ENCODE results near the gene DUSP3.

DUSP3 gene

DNA sequence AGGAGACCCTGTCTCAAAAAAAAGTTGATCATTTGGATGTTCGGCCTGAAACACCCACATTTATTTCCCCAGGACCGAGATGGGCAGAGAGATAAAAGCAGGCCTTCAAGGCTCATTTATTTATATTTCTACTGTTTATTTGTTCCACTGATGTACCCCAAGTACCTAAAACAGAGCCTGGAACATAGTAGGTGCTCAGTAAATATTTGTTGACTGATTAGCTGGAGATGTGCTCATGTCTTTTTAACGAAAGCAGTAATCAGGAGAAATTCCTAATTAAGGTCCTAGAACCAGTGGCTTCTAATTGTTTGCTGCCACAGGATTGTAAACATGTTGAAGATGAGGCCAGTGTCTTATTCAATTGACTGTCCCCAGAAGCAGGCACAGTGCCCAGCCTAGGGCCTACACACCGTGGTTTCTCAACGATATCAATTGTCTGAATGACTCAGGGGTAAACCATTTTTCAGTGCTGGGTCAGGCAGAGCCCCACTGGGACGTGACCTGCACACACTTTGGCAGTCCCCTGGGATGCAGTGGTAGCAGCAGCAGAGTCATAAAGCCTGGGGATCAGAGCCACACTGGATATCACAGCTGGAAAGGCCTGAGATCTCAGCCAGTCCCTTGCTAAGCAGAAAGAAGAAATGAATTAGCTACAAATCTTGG, 54.9 kb downstream of the DUSP3 start:
- no peak for DNase-seq

DNA sequence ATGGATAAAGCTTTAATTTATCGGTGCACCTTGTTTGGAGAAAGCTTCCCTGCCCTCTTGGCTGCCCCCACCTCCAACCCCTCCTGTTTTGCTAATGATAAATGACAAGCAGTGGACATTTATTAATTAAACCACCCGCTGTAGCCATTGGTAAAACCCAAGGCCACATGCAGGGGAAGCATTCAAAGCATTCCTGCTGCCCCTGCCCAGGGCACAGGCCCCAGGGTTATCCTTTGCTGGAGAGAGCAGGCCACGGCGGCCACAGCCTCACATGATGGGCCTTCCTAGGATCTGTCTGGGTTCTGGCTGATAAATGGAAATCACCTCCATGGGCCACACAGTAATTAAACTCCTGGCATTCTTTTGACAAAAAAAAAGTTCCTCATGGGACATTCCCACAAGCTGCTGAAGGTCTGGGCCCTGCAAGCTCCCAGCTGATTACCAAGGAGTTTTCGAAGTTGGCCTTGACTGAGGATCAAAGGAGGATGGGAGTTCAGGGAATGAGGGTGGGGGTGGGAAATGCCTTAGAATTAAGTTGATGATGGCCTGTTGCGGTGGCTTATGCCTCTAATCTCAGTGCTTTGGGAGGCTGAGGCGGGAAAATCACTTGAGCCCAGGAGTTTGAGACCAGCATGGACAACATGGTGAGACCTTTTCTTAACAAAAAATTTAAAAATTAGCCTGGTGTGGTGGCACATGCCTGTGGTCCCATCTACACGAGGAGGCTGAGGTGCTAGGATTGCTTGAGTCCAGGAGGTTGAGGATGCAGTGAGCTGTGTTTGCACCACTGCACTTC, 55.7 kb downstream of the DUSP3 start:
- DNase-seq = no peak

GRCh38 chr17:43722269-43722619, 56.5 kb downstream of the DUSP3 start:
- no peak for DNase-seq

- no peak for DNase-seq
These were observed 57.1 kb downstream of the DUSP3 start for GRCh38 chr17:43721537-43722268.

DNA sequence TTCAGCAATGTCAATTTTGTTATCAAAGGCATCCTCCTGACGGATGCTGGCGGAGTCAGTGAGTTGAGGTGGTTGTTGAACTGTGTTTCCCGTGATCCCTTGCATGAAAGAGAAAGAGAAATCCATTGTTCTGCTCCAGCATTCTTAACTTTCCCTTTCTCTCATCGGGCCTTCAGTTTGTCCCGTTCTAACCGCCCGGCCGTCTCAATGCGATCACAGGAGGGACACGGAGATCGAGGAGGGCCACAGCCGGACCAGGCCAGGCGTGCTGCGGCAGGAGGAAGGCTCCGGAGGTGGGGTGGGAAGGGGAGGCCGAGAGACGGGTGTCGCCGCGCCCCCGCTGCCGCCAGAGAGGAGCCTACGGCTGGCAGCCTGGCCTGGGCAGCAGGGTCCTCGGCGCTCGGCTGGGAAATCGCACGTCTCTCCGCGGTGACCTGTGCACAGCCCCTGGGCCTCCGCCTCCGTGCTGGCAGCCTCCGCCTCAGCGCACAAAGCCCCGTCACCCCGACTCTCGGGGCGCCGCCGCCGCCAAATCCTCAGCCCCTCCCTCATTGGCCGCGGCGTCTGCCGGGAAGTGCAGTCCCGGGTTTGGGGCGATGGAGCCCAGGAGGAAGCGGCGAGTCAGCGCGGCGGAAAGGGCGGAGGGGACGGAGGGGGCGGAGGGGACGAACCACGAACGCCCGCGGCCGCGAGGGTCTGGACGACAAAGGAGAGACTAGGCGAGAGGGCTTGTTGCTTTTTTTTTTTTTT, 58.3 kb downstream of the DUSP3 start:
- DNase-seq = peak; percentile 83

DNA sequence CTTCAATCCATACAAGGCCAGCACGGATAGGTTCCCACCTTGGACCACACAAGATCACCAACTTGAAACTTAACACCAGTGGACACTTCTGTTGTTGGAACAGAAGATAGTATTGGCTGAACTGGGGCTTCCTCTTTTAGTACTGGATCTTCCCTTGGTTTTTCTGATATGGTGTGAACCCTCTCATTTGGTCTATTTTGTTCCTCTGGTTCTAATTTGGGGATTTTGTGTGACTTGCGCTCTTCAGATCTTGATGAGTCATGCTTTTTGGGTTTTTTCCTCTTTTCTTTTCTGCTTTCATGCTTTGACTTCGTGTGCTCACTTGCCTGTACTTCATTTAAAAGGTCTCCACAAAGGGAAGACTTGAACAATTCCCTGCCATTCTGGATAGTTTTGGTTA, 59.2 kb downstream of the DUSP3 start:
- DNase-seq = no peak

DNA sequence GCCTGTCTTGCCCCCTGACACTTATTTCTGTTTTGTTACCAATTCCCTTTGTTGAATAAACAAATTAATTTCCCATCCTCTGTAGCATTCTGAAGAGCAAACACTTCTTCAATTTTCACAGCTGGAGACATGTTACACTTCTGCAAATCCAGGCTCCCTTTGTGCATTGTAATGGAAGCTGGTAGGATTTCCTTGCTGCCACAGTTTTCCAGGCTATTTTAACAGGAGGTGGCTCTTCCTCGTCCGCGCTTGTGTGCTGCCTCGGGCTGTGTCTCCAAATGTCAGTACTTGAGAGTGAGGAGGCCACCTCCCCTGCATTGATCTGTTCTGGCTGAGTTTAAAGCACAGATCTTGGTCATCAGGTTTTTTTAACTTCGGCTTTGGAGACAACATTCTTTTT, 60.2 kb downstream of the DUSP3 start:
- DNase-seq = no peak

DNA sequence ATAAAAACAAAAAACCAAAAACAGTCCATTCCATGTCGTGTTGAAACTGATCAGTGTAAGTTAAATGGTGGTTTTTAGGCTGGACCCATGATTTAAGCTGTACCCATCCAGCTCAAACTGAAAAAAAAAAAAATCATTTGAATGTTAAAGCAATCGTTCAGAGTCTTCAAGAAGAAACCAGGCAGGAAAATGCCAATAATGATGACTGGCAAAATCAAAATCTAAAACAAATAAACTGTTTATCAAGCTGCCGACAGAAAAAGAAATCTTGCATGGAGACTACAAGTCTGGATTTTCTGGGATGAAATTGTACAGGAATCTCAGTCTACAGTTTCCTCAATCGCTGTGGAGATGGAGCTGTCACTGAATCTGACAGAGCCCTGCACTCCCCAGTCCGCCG, 60.9 kb downstream of the DUSP3 start:
- DNase-seq = no peak
